ENCODE data around the gene RAMAC.

Gene RAMAC

DNA sequence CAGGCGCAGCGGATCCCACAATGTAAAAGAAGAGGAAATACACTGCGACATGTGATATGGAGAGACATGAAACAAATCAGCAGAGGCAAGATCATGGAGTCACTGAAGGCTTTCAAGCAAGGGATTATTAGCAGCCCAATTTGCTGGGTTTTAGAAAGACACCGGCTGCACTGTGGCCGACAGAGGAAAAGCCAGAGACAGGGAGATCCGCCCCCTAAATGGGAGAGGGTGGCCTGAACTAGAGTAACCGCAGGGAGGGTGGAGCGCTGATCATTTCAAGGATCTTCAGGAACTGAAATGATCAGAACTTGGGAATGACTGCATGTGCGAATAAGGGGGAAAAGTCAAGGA, 26.0 kb downstream of the RAMAC start:
- Histone ChIP-seq H3K14ac (ENCODE audit: low read length) (peak overlapping the region; percentile 94), H2BK120ac (ENCODE audit: insufficient read depth, low read length, poor library complexity) (peak overlapping the region; percentile 0), H3K4me1 (ENCODE audit: control insufficient read depth in 1 of 2, insufficient read depth in 2 of 2, low read length in 2 of 2) (peaks cover 5 to 9% of the 10 kb centered on the region in 2 experiments), H3K79me1 (ENCODE audit: low read length) (peaks cover 11% of the 10 kb centered on the region), H4K12ac (ENCODE audit: low read depth, low read length) (peak overlapping the region; percentile 99), H3K27me3 (ENCODE audit: insufficient read depth, low read length) (no peaks in the 10 kb centered on the region), H3K79me2 (ENCODE audit: control insufficient read depth, insufficient read depth, low read length, poor library complexity) (peaks cover 7% of the 10 kb centered on the region), H3K4me2 (ENCODE audit: low read length) (peak overlapping the region; percentile 56), H3K27ac (ENCODE audit: low read depth, low read length) (no peak overlapping the region), H3K4me3 (ENCODE audit: low read depth, low read length) (no peak overlapping the region), H3K4ac (ENCODE audit: low read depth, low read length) (peak overlapping the region; percentile 62), H4K8ac (ENCODE audit: low read depth, low read length) (peak overlapping the region; percentile 99), H2BK5ac (ENCODE audit: low read depth, low read length, poor library complexity) (no peak overlapping the region), H2AK5ac (ENCODE audit: low read length) (peak overlapping the region; percentile 70), H2BK12ac (ENCODE audit: low read length) (no peak overlapping the region), H3K9me3 (ENCODE audit: insufficient read depth, low read depth, low read length) (peaks cover 2% of the 10 kb centered on the region), H2AFZ (ENCODE audit: insufficient read depth, low read length, poor library complexity) (peak overlapping the region; percentile 86), H3K36me3 (ENCODE audit: control insufficient read depth in 1 of 2, insufficient read depth in 2 of 2, low read length in 2 of 2) (peaks cover 10 to 16% of the 10 kb centered on the region in 2 experiments), H3K23ac (ENCODE audit: low read length) (no peak overlapping the region), H3K9ac (ENCODE audit: low read length) (peak overlapping the region; percentile 25), H3K18ac (ENCODE audit: low read length) (peak overlapping the region; percentile 19), H4K91ac (ENCODE audit: low read depth, low read length) (peak overlapping the region; percentile 86)
- DNase-seq = no peak
- WGBS (ENCODE audit: extremely low coverage, insufficient coverage, insufficient read length) = no CpG with 5 or more reads among the region's 9 CpGs

DNA sequence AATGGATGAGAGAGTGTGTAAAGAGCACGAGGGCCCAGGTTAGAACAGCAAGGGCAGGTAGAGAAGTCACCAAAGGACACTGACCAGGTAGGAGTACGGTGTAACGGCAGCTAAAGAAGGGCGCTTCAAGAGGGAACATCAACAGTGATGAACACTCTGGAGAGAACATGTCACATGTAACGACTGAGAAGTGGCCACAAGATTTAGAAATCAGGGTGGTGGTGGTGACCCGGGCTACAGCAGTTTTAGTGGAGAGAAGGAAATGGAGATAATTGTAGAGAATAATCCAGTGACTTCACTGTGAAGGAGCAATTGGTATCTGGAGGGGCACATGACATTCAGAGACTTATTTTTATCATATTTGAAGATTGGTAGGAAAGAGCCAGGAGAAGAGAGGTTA, 26.6 kb downstream of the RAMAC start:
- no peak overlapping the region for H3K27ac ChIP-seq (ENCODE audit: low read depth, low read length)
- H3K79me2 ChIP-seq (ENCODE audit: control insufficient read depth, insufficient read depth, low read length, poor library complexity) = peaks cover 7% of the 10 kb centered on the region
- H3K9ac ChIP-seq (ENCODE audit: low read length) = no peak overlapping the region
- no peak overlapping the region for H3K18ac ChIP-seq (ENCODE audit: low read length)
- no peak overlapping the region for H3K23ac ChIP-seq (ENCODE audit: low read length)
- no peak overlapping the region for H3K4ac ChIP-seq (ENCODE audit: low read depth, low read length)
- DNase-seq = no peak
- H2BK12ac ChIP-seq (ENCODE audit: low read length) = no peak overlapping the region
- H3K4me3 ChIP-seq (ENCODE audit: low read depth, low read length) = no peak overlapping the region
- no peak overlapping the region for H4K8ac ChIP-seq (ENCODE audit: low read depth, low read length)
- no peak overlapping the region for H2BK5ac ChIP-seq (ENCODE audit: low read depth, low read length, poor library complexity)
- peaks cover 2% of the 10 kb centered on the region for H3K9me3 ChIP-seq (ENCODE audit: insufficient read depth, low read depth, low read length)
- no peak overlapping the region for H2AK5ac ChIP-seq (ENCODE audit: low read length)
- H2AFZ ChIP-seq (ENCODE audit: insufficient read depth, low read length, poor library complexity) = no peak overlapping the region
- no peak overlapping the region for H4K91ac ChIP-seq (ENCODE audit: low read depth, low read length)
- no peak overlapping the region for H4K12ac ChIP-seq (ENCODE audit: low read depth, low read length)
- peaks cover 10 to 15% of the 10 kb centered on the region in 2 experiments for H3K36me3 ChIP-seq (ENCODE audit: control insufficient read depth in 1 of 2, insufficient read depth in 2 of 2, low read length in 2 of 2)
- H3K14ac ChIP-seq (ENCODE audit: low read length) = no peak overlapping the region
- H3K79me1 ChIP-seq (ENCODE audit: low read length) = peaks cover 11% of the 10 kb centered on the region
- no peaks in the 10 kb centered on the region for H3K27me3 ChIP-seq (ENCODE audit: insufficient read depth, low read length)
- H2BK120ac ChIP-seq (ENCODE audit: insufficient read depth, low read length, poor library complexity) = no peak overlapping the region
- WGBS (ENCODE audit: extremely low coverage, insufficient coverage, insufficient read length) = no CpG with 5 or more reads among the region's 6 CpGs
- H3K4me2 ChIP-seq (ENCODE audit: low read length) = no peak overlapping the region
- H3K4me1 ChIP-seq (ENCODE audit: control insufficient read depth in 1 of 2, insufficient read depth in 2 of 2, low read length in 2 of 2) = peaks cover 5 to 9% of the 10 kb centered on the region in 2 experiments

DNA sequence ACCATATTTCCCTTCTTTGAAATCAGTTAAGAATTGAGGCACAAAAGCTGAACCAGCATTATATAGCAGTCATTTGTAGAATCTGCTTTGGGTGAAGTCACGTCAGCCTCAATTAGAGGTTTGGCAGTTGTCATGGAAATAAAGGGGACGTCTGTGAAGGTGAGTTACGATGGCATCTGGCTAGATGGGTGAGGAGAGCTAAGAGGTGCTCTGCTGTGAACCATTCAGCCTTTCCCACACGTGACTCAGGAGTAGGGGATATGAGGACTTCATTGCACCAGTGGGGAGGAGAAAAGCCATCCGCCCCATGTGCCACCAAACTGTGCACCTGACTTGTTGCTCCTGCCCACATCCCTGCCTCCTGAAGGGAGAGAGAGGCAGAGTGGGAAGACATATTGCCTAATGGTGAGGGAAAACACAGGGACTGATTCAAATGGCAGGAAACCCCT, 28.2 kb downstream of the RAMAC start:
- Histone ChIP-seq H3K4me1 (ENCODE audit: control insufficient read depth in 1 of 2, insufficient read depth in 2 of 2, low read length in 2 of 2) (peaks cover 5 to 9% of the 10 kb centered on the region in 2 experiments), H3K36me3 (ENCODE audit: control insufficient read depth in 1 of 2, insufficient read depth in 2 of 2, low read length in 2 of 2) (peaks cover 4 to 12% of the 10 kb centered on the region in 2 experiments), H4K91ac (ENCODE audit: low read depth, low read length) (no peak overlapping the region), H3K9ac (ENCODE audit: low read length) (no peak overlapping the region), H2AFZ (ENCODE audit: insufficient read depth, low read length, poor library complexity) (no peak overlapping the region), H3K23ac (ENCODE audit: low read length) (no peak overlapping the region), H3K18ac (ENCODE audit: low read length) (no peak overlapping the region), H3K14ac (ENCODE audit: low read length) (no peak overlapping the region), H3K27me3 (ENCODE audit: insufficient read depth, low read length) (no peaks in the 10 kb centered on the region), H3K4me3 (ENCODE audit: low read depth, low read length) (no peak overlapping the region), H2BK5ac (ENCODE audit: low read depth, low read length, poor library complexity) (no peak overlapping the region), H3K79me2 (ENCODE audit: control insufficient read depth, insufficient read depth, low read length, poor library complexity) (peaks cover 7% of the 10 kb centered on the region), H4K8ac (ENCODE audit: low read depth, low read length) (no peak overlapping the region), H2AK5ac (ENCODE audit: low read length) (no peak overlapping the region), H3K27ac (ENCODE audit: low read depth, low read length) (no peak overlapping the region), H3K4ac (ENCODE audit: low read depth, low read length) (no peak overlapping the region), H3K9me3 (ENCODE audit: insufficient read depth, low read depth, low read length) (peaks cover 2% of the 10 kb centered on the region), H3K4me2 (ENCODE audit: low read length) (no peak overlapping the region), H2BK120ac (ENCODE audit: insufficient read depth, low read length, poor library complexity) (no peak overlapping the region), H4K12ac (ENCODE audit: low read depth, low read length) (no peak overlapping the region), H3K79me1 (ENCODE audit: low read length) (peaks cover 11% of the 10 kb centered on the region), H2BK12ac (ENCODE audit: low read length) (no peak overlapping the region)
- no peak for DNase-seq
- no CpG with 5 or more reads among the region's 5 CpGs for WGBS (ENCODE audit: extremely low coverage, insufficient coverage, insufficient read length)

DNA sequence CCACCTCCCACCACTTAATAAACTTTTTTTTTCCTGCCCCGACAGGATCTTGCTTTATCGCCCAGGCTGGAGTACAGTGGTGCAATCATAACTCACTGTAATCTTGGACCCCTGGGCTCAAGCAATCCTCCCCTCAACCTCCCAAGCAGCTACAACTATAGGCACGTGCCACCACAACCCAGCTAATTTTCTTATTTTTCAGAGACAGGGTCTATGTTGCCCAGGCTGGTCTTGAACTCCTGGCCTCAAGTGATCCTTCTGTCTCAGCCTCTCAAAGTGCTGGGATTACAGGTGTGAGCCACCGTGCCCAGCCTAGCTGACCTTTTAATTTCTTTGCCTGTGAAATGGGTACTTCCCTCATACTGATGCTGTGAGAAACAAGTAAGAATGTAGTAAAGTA, 29.4 kb downstream of the RAMAC start:
- Histone ChIP-seq H3K4ac (ENCODE audit: low read depth, low read length) (no peak overlapping the region), H3K27me3 (ENCODE audit: insufficient read depth, low read length) (no peaks in the 10 kb centered on the region), H3K4me3 (ENCODE audit: low read depth, low read length) (no peak overlapping the region), H4K12ac (ENCODE audit: low read depth, low read length) (no peak overlapping the region), H3K4me1 (ENCODE audit: control insufficient read depth in 1 of 2, insufficient read depth in 2 of 2, low read length in 2 of 2) (peaks cover 5 to 9% of the 10 kb centered on the region in 2 experiments), H4K8ac (ENCODE audit: low read depth, low read length) (no peak overlapping the region), H2BK5ac (ENCODE audit: low read depth, low read length, poor library complexity) (no peak overlapping the region), H2BK12ac (ENCODE audit: low read length) (no peak overlapping the region), H2AK5ac (ENCODE audit: low read length) (no peak overlapping the region), H2BK120ac (ENCODE audit: insufficient read depth, low read length, poor library complexity) (no peak overlapping the region), H3K9me3 (ENCODE audit: insufficient read depth, low read depth, low read length) (peaks cover 2% of the 10 kb centered on the region), H3K9ac (ENCODE audit: low read length) (no peak overlapping the region), H3K36me3 (ENCODE audit: control insufficient read depth in 1 of 2, insufficient read depth in 2 of 2, low read length in 2 of 2) (peaks cover 10 to 15% of the 10 kb centered on the region in 2 experiments), H2AFZ (ENCODE audit: insufficient read depth, low read length, poor library complexity) (no peak overlapping the region), H3K23ac (ENCODE audit: low read length) (no peak overlapping the region), H3K14ac (ENCODE audit: low read length) (no peak overlapping the region), H3K18ac (ENCODE audit: low read length) (no peak overlapping the region), H4K91ac (ENCODE audit: low read depth, low read length) (no peak overlapping the region), H3K79me2 (ENCODE audit: control insufficient read depth, insufficient read depth, low read length, poor library complexity) (peaks cover 7% of the 10 kb centered on the region), H3K4me2 (ENCODE audit: low read length) (no peak overlapping the region), H3K79me1 (ENCODE audit: low read length) (peaks cover 11% of the 10 kb centered on the region), H3K27ac (ENCODE audit: low read depth, low read length) (no peak overlapping the region)
- WGBS (ENCODE audit: extremely low coverage, insufficient coverage, insufficient read length) = no CpG with 5 or more reads among the region's 4 CpGs
- DNase-seq = no peak
